CD14-positive monocyte (primary cell): ENCODE measurements around the gene TSPAN5. TPM values are rescaled to one million over a fixed set of nuclear protein-coding genes. Genes with fewer than 3 reads are reported as not detected.

Experiments
- DNase-seq, 3 donors: peaks; one replicate each; pipeline ENCODE4 v3.0.0-alpha.2; 2011 to 2022
- H2AFZ ChIP-seq: 2 replicates; pipeline ENCODE4 v1.6.0; 2012; ENCODE audit warnings: mild to moderate bottlenecking, low read depth, low read length, inconsistent platforms; ENCODE audit not compliant: insufficient read depth, poor library complexity, severe bottlenecking
- H3K27ac ChIP-seq, 2 donors: 1 replicate in 1 of 2; 2 replicates in 1 of 2; pipeline ENCODE4 v1.5.1; 2012 to 2013; ENCODE audit warnings: low read length in 2 of 2, control low read depth in 1 of 2, inconsistent platforms in 1 of 2, low read depth in 1 of 2, mild to moderate bottlenecking in 1 of 2
- H3K27me3 ChIP-seq, 2 donors: one replicate each; pipeline versions ENCODE4 v1.6.0 to v1.6.1; 2011 to 2013; ENCODE audit warnings: low read length in 2 of 2; ENCODE audit not compliant: control insufficient read depth in 2 of 2, insufficient read depth in 2 of 2
- H3K36me3 ChIP-seq, 2 donors: replicated peaks in 1 of 2; 1 replicate in 1 of 2; 2 replicates in 1 of 2; pipeline versions ENCODE4 v1.5.1 to v1.6.1; 2012 to 2013; ENCODE audit warnings: low read length in 2 of 2, control low read depth in 1 of 2, inconsistent platforms in 1 of 2, mild to moderate bottlenecking in 1 of 2; ENCODE audit not compliant: insufficient read depth in 2 of 2, control insufficient read depth in 1 of 2
- H3K4me1 ChIP-seq, 2 donors: 1 replicate in 1 of 2; 2 replicates in 1 of 2; pipeline versions ENCODE4 v1.5.1 to v1.6.1; 2012 to 2013; ENCODE audit warnings: low read length in 2 of 2, control low read depth in 1 of 2, inconsistent platforms in 1 of 2, mild to moderate bottlenecking in 1 of 2, moderate library complexity in 1 of 2; ENCODE audit not compliant: insufficient read depth in 2 of 2, control insufficient read depth in 1 of 2
- H3K4me2 ChIP-seq: replicated peaks from 2 replicates; pipeline ENCODE3; 2012; ENCODE audit warnings: low read length, moderate library complexity, mild to moderate bottlenecking; ENCODE audit not compliant: poor library complexity, severe bottlenecking; ENCODE audit errors: extremely low read depth
- H3K4me3 ChIP-seq, 3 experiments: fragments of 200-600 bp in 1 of 3; sonication (generic) in 1 of 3; replicated peaks in 1 of 3; 1 replicate in 2 of 3; 2 replicates in 1 of 3; pipeline ENCODE4 v1.5.1; 2011 to 2013; ENCODE audit warnings: low read length in 3 of 3, mild to moderate bottlenecking in 3 of 3, control low read depth in 2 of 3, low read depth in 2 of 3, inconsistent platforms in 1 of 3, moderate library complexity in 1 of 3
- H3K79me2 ChIP-seq: 2 replicates; pipeline ENCODE4 v1.6.0; 2012; ENCODE audit warnings: mild to moderate bottlenecking, control low read depth, inconsistent platforms, low read length, moderate library complexity; ENCODE audit not compliant: insufficient read depth
- H3K9ac ChIP-seq: 2 replicates; pipeline ENCODE4 v1.6.0; 2017; ENCODE audit warnings: low read length, mild to moderate bottlenecking; ENCODE audit not compliant: insufficient read depth, poor library complexity, severe bottlenecking
- H3K9me3 ChIP-seq, 2 donors: replicated peaks in 1 of 2; 1 replicate in 1 of 2; 2 replicates in 1 of 2; pipeline versions ENCODE4 v1.5.1 to v1.6.1; 2012 to 2013; ENCODE audit warnings: low read length in 2 of 2, control low read depth in 1 of 2; ENCODE audit not compliant: control insufficient read depth in 1 of 2, insufficient read depth in 1 of 2
- H4K20me1 ChIP-seq: 2 replicates; pipeline ENCODE4 v1.6.0; 2012; ENCODE audit warnings: mild to moderate bottlenecking, low read length, control low read depth, moderate library complexity; ENCODE audit not compliant: insufficient read depth
- H3K27ac Mint-ChIP-seq, 7 donors: one replicate each; pipeline ENCODE4 v1.8.0; 2020; ENCODE audit warnings: mild to moderate bottlenecking in 7 of 7, mixed read lengths in 7 of 7, moderate library complexity in 6 of 7, inconsistent platforms in 2 of 7
- H3K27me3 Mint-ChIP-seq, 3 donors: one replicate each; pipeline ENCODE4 v1.8.0; 2021 to 2022; ENCODE audit warnings: low read depth in 3 of 3, mild to moderate bottlenecking in 3 of 3, mixed read lengths in 3 of 3, moderate library complexity in 3 of 3, inconsistent platforms in 1 of 3
- H3K36me3 Mint-ChIP-seq, 2 donors: one replicate each; pipeline ENCODE4 v1.8.0; 2020; ENCODE audit warnings: mixed read lengths in 2 of 2, inconsistent platforms in 1 of 2, mild to moderate bottlenecking in 1 of 2
- H3K4me1 Mint-ChIP-seq: one replicate; pipeline ENCODE4 v1.8.0; 2020; ENCODE audit warnings: mild to moderate bottlenecking, mixed read lengths
- H3K4me3 Mint-ChIP-seq, 2 donors: one replicate each; pipeline ENCODE4 v1.8.0; 2020; ENCODE audit warnings: mild to moderate bottlenecking in 2 of 2, mixed read lengths in 2 of 2, moderate library complexity in 1 of 2
- H3K9me3 Mint-ChIP-seq, 7 donors: one replicate each; pipeline ENCODE4 v1.8.0; 2020 to 2022; ENCODE audit warnings: mixed read lengths in 7 of 7, mild to moderate bottlenecking in 6 of 7, moderate library complexity in 6 of 7, inconsistent platforms in 2 of 7
- WGBS: methylation state at CpG from one replicate; pipeline ENCODE4 v1.1.5; 2013; ENCODE audit warnings: missing lambda C conversion rate; ENCODE audit not compliant: insufficient coverage; 5-methylcytosine and 5-hydroxymethylcytosine counted together
- intact Hi-C, 2 donors: fragments of 100-400 bp; cut with micrococcal nuclease; formaldehyde crosslinking; loops; one replicate each; pipeline versions ENCODE4 v1.15.0 to v1.15.1; 2023
- polyA plus RNA-seq, 3 donors: library from polyadenylated mRNA; depleted of rRNA in 1 of 3; unstranded in 2 of 3; stranded (reverse) in 1 of 3; fragments of 300-500 nt in 2 of 3; fragments of >200 nt in 1 of 3; fragmentation: Illumina TruSeq in 2 of 3; gene quantifications; 1 replicate in 2 of 3; 2 replicates in 1 of 3; pipeline ENCODE4 v1.2.3, GENCODE V29; 2012 to 2021
- TF ChIP-seq, protein P1 (sequence below): fragments of 200-600 bp; IDR thresholded peaks from one replicate; pipeline ENCODE4 v1.8.0; 2022; ENCODE audit warnings: antibody characterized with exemption, mild to moderate bottlenecking

Gene TSPAN5
- polyA plus RNA-seq, 3 donors: 0.09 to 1.1 (median 0.13) TPM

DNA sequence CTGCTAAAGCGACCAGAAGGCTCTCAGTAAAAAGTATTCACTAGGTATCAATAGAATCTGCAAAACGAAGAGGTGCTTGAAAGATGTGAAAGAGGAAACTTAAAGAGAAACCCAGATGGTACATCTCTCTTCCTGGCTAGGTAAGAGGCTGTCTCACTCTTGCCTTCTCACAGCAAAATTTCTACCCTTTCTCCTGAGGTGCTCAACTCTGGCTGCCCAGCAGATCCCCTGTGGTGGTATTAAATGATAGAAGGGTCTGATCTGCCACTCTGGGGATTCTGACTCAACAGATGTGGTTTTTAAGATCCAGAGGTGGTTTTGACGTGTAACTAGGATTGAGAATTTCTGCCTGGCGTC lies 14.9 kb upstream of the TSPAN5 start:
- Mint-ChIP-seq H3K4me1 (no peaks in the 10 kb centered on the region), H3K36me3 (no peaks in the 10 kb centered on the region), H3K4me3 (no peak overlapping the region), H3K9me3 (peaks cover 0 to 2% (median 0%) of the 10 kb centered on the region in 7 donors), H3K27ac (no peak overlapping the region), H3K27me3 (peaks cover 0 to 8% (median 4%) of the 10 kb centered on the region in 3 donors)
- Histone ChIP-seq H4K20me1 (no peaks in the 10 kb centered on the region), H3K27me3 (no peaks in the 10 kb centered on the region), H3K9ac (no peak overlapping the region), H3K4me3 (no peak overlapping the region), H3K27ac (no peak overlapping the region), H3K36me3 (no peaks in the 10 kb centered on the region), H3K4me2 (no peak overlapping the region), H3K4me1 (no peaks in the 10 kb centered on the region), H2AFZ (no peak overlapping the region), H3K79me2 (no peaks in the 10 kb centered on the region), H3K9me3 (no peaks in the 10 kb centered on the region)
- intact Hi-C loops: no loop called here
- TF ChIP-seq, protein P1, sequence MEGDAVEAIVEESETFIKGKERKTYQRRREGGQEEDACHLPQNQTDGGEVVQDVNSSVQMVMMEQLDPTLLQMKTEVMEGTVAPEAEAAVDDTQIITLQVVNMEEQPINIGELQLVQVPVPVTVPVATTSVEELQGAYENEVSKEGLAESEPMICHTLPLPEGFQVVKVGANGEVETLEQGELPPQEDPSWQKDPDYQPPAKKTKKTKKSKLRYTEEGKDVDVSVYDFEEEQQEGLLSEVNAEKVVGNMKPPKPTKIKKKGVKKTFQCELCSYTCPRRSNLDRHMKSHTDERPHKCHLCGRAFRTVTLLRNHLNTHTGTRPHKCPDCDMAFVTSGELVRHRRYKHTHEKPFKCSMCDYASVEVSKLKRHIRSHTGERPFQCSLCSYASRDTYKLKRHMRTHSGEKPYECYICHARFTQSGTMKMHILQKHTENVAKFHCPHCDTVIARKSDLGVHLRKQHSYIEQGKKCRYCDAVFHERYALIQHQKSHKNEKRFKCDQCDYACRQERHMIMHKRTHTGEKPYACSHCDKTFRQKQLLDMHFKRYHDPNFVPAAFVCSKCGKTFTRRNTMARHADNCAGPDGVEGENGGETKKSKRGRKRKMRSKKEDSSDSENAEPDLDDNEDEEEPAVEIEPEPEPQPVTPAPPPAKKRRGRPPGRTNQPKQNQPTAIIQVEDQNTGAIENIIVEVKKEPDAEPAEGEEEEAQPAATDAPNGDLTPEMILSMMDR: no peak
- no CpG with 5 or more reads among the region's 4 CpGs for WGBS
- DNase-seq: no peak

DNA sequence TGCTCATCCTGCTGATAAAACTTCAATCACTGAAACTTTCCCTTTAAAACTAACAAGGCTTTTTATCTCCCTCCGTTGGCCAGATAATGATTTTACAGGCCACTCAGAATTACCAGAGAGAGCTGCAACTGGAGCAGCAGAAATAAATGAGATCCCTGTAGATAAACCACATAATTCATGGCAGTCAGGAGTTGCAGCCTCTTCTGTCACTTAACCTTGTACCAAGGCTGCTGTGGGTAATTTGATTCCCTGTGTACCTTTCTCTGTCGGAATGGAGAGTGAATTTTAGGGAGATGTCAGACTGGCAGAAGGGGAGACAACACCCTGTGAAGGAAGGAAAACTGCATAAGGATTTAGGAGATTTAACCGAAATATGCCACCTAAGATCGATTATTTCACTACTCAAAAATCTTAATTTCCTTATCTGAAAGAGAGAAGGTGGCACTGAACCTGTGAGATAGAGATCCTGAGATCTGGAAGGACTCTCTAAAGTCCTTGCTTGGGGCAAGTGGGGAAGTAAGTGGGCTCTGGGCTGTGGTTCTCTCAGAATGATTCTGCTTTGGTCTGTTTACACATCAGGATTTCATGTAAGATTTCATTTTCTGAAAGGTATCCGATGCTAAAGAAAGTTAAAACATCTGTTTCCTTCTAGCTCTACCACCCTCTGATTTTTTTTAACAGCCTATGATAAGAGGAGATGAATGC lies 14.3 kb upstream of the TSPAN5 start:
- intact Hi-C loops: no loop called here
- Histone ChIP-seq H3K4me1 (no peaks in the 10 kb centered on the region), H3K27ac (no peak overlapping the region), H3K36me3 (no peaks in the 10 kb centered on the region), H3K4me3 (no peak overlapping the region), H3K27me3 (no peaks in the 10 kb centered on the region), H4K20me1 (no peaks in the 10 kb centered on the region), H3K9ac (no peak overlapping the region), H2AFZ (no peak overlapping the region), H3K79me2 (no peaks in the 10 kb centered on the region), H3K4me2 (no peak overlapping the region), H3K9me3 (no peaks in the 10 kb centered on the region)
- Mint-ChIP-seq H3K36me3 (no peaks in the 10 kb centered on the region), H3K27ac (no peak overlapping the region), H3K27me3 (peaks cover 0 to 8% (median 4%) of the 10 kb centered on the region in 3 donors), H3K4me1 (no peaks in the 10 kb centered on the region), H3K4me3 (no peak overlapping the region), H3K9me3 (peaks cover 0 to 2% (median 0%) of the 10 kb centered on the region in 7 donors)
- TF ChIP-seq, protein P1: no peak
- no peak for DNase-seq
- WGBS: 38% methylated on average over 1 of the region's 5 CpGs
